ENCODE data around the gene TLCD3A.
"Not testable (repeated sequence)": the region's sequence is repeated elsewhere in the genome, so short reads cannot be mapped to it uniquely, and the experiment has no call there.

Gene TLCD3A

DNA sequence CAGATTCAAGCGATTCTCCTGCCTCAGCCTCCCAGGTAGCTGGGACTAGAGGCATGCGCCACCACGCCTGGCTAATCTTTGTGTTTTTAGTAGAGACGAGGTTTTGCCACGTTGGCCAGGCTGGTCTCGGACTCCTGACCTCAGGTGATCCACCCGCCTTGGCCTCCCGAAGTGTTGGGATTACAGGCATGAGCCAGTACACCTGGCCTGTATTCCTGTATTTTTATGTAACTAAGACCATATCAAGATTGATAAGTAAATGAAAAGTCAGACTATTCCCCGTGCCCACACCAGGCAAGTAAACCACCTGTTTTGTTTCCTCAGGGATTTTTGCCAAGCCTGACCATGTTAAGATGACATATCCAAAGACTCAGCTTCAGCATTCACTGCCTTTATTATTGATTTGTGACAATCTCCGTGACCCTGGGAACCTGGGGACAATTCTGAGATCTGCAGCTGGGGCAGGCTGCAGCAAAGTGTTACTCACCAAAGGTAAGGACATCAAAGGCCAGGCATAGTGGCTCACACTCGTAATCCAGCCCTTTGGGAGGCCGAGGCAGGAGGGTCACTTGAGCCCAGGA, 55.3 kb downstream of the TLCD3A start:
- no peak for DNase-seq (ENCODE audit: low read depth in 1 of 2, low spot score in 1 of 2)

DNA sequence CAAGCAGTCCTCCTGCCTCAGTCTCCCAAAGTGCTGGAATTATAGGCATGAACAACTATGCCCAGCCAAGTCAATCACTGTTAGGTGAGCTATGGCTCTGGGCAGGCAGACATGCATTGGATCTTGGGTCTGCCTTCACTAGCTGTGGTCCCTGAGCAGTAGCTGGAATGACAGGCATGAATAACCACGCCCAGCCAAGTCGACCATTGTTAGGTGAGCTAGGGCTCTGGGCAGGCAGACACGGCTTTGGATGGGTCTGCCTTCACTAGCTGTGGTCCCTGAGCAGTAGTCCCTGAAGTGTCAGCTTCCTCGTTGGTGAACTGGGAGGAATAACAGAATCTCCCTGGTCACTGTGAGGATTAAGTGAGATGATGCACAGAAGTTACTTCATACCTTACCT, 56.2 kb downstream of the TLCD3A start:
- no peak for DNase-seq (ENCODE audit: low read depth in 1 of 2, low spot score in 1 of 2)

DNA sequence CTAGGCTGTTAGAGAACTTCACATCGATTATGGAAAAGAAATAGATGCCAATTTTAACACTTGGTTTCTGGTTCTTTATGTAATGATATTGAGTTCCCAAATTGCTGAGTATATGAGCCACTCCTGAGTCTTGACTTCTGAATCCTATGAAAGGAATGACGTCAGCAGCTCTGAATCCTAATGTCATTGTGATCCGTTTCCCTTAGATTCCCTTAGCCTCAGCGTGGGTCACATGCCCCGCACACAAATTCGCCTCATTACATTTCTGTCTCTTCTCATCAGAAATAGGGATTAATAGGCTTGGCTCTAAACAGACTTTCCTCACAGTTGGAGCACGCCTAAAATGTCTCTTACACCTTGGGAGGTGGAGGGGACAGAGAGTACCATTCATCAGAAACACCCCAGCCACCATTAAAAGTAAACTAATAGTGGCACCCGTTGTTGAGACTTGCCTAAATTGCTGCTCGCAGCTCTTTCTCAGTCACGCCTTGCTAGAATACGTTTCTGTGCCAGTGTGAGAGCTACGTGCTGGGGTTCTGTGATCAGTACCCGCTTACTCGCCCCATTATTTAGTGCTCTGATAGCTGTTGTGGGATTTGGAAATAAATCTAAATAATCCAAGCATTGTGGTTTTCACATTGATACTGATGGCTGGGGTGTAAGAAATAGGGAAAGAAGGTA, 56.9 kb downstream of the TLCD3A start:
- no peak for DNase-seq (ENCODE audit: low read depth in 1 of 2, low spot score in 1 of 2)

DNA sequence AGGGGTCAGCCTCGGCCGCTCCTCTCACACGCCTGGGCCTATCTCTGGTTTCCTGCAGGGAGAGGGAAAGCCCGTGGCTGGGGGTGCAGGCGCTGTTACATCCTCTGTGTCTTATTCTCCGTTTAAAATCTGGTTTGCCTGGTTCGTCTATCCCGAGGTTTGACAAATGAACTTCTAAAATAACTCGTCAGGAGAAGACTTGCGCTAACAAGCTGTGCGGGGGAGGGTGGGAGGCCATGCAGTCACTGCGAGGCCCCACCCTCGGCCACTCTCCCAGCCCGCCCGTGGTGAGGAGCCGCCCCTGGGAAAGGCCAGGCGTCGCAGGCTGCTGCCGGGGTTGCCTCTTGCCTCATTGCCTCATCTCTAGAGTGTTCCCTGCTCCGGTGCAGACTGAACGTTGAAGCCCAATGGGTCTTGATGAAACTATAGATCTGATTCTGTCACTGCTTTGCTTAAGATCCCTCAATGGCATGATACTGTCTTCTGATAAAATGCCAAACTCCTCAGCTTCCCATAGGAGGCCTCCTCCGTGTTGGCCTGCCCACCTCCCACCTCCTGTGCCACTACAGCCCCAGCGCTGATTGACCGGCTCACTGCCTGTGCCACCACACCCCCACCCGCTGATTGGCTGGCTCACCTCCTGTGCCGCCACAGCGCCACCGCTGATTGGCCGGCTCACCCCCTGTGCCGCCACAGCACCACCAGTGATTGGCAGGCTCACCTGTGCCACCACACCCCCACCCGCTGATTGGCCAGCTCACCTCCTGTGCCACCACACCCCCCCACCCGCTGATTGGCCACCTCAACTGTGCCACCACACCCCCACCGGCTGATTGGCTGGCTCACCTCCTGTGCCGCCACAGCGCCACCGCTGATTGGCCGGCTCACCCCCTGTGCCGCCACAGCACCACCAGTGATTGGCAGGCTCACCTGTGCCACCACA, 57.8 kb downstream of the TLCD3A start:
- DNase-seq (ENCODE audit: low read depth in 1 of 2, low spot score in 1 of 2) = not testable (repeated sequence)

DNA sequence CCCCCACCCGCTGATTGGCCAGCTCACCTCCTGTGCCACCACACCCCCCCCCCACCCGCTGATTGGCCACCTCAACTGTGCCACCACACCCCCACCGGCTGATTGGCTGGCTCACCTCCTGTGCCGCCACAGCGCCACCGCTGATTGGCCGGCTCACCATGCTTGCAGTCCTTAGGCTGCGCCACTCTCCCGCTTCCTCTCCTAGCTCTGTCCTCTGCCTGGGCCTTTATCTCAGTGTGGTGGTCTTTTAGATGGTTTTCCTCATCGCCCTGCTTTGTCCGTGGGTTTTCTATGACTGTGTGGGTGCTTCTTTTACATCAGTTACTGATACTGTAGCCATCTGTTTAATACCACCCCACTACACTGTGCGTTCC, 58.5 kb downstream of the TLCD3A start:
- not testable (repeated sequence) for DNase-seq (ENCODE audit: low read depth in 1 of 2, low spot score in 1 of 2)

DNA sequence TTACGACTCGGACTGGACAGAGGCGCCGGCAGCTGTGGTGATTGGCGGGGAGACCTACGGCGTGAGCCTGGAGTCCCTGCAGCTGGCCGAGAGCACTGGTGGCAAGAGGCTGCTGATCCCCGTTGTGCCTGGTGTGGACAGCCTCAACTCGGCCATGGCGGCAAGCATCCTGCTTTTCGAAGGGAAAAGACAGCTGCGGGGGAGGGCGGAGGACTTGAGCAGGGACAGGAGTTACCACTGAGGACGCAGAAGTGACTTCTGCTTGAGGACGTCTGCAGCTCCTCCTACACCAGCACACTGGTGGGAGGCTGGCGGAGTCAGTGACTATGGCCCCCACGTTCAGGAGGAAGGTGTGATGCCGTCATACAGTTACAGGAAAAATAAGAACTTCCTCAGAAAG, 59.4 kb downstream of the TLCD3A start:
- no peak for DNase-seq (ENCODE audit: low read depth in 1 of 2, low spot score in 1 of 2)

DNA sequence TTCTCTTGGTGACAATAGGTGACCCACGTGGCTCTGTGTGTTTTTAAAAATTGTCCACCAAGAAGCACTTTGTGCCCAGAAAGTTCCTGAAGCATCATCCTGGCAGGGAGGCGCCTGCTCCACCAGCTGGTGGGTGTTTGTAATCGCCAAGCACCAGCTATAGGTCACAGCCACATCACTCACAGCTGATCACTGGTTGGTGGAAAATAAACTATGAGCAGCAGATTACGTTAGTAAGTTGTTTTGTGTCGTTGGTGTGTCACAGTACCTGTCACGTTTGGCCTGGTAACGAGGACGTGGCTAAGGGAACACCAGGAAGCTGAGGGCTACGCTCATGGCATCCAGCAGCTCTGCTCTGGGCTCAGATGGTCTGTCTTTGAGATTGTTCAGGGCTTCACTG, 59.9 kb downstream of the TLCD3A start:
- DNase-seq (ENCODE audit: low read depth in 1 of 2, low spot score in 1 of 2) = no peak

Measured in activated T-helper 1 cell treated with anti-CD3 and anti-CD28 coated beads, Interleukin-2, amount 50 U/mL, for 16 hours (primary cell).